Neural progenitor cell (in vitro differentiated cells): ENCODE results near the gene FANCD2. TPM values are rescaled to one million over a fixed set of nuclear protein-coding genes. Genes with fewer than 3 reads are reported as not detected.

Experiments used
- DNase-seq: peaks from one replicate; pipeline ENCODE4 v3.0.0-alpha.2; 2016; ENCODE audit warnings: low spot score
- H2AFZ ChIP-seq: fragments of 200-600 bp; sonication (generic); replicated peaks from 2 replicates; pipeline ENCODE4 v1.6.1; 2016; ENCODE audit warnings: antibody characterized with exemption
- H3F3A ChIP-seq: fragments of 200-600 bp; sonication (generic); 2 replicates; pipeline ENCODE4 v1.6.1; 2016; ENCODE audit warnings: antibody characterized with exemption, low read depth
- H3K27ac ChIP-seq: fragments of 200-600 bp; sonication (generic); 2 replicates; pipeline ENCODE4 v1.5.1; 2016; ENCODE audit warnings: mild to moderate bottlenecking
- H3K27me3 ChIP-seq: fragments of 200-600 bp; sonication (generic); 2 replicates; pipeline ENCODE4 v1.6.1; 2016; ENCODE audit warnings: mild to moderate bottlenecking, moderate library complexity
- H3K36me3 ChIP-seq: fragments of 200-600 bp; sonication (generic); 2 replicates; pipeline ENCODE4 v1.5.1; 2016
- H3K4me1 ChIP-seq: fragments of 200-600 bp; sonication (generic); 2 replicates; pipeline ENCODE4 v1.6.1; 2016; ENCODE audit warnings: mixed run types
- H3K4me2 ChIP-seq: fragments of 200-600 bp; sonication (generic); 2 replicates; pipeline ENCODE4 v1.6.1; 2016
- H3K4me3 ChIP-seq: fragments of 200-600 bp; sonication (generic); 2 replicates; pipeline ENCODE4 v1.5.1; 2016
- H3K79me2 ChIP-seq: fragments of 200-600 bp; sonication (generic); 2 replicates; pipeline ENCODE4 v1.6.1; 2016; ENCODE audit warnings: low read depth
- H3K9ac ChIP-seq: fragments of 200-600 bp; sonication (generic); 2 replicates; pipeline ENCODE4 v1.6.1; 2016
- H3K9me3 ChIP-seq: fragments of 200-600 bp; sonication (generic); 2 replicates; pipeline ENCODE4 v1.5.1; 2016; ENCODE audit warnings: low read depth
- H4K20me1 ChIP-seq: fragments of 200-600 bp; sonication (generic); 2 replicates; pipeline ENCODE4 v1.6.1; 2016; ENCODE audit warnings: low read depth
- H3K27ac Mint-ChIP-seq: 3 replicates; pipeline ENCODE4 v1.8.0; 2021; ENCODE audit warnings: mixed read lengths
- H3K27me3 Mint-ChIP-seq: 2 replicates; pipeline ENCODE4 v1.8.0; 2022; ENCODE audit warnings: low read depth, mild to moderate bottlenecking, inconsistent platforms, moderate library complexity, mixed read lengths; ENCODE audit not compliant: insufficient read depth
- H3K36me3 Mint-ChIP-seq: 3 replicates; pipeline ENCODE4 v1.8.0; 2021; ENCODE audit warnings: mixed read lengths
- H3K4me1 Mint-ChIP-seq: 3 replicates; pipeline ENCODE4 v1.8.0; 2021; ENCODE audit warnings: mixed read lengths
- H3K4me3 Mint-ChIP-seq: 3 replicates; pipeline ENCODE4 v1.8.0; 2021; ENCODE audit warnings: mild to moderate bottlenecking, moderate library complexity, mixed read lengths
- H3K9me3 Mint-ChIP-seq: 3 replicates; pipeline ENCODE4 v1.8.0; 2020; ENCODE audit warnings: mixed read lengths
- EZH2 ChIP-seq: fragments of 200-600 bp; sonication (generic); IDR thresholded peaks from 2 replicates; pipeline ENCODE4 v1.6.1; 2017; ENCODE audit warnings: antibody characterized with exemption, mild to moderate bottlenecking, moderate library complexity
- EZH2phosphoT487 ChIP-seq: fragments of 200-600 bp; sonication (generic); IDR thresholded peaks from 2 replicates; pipeline ENCODE4 v1.6.1; 2017; ENCODE audit warnings: antibody characterized with exemption
- total RNA-seq: library from RNA; depleted of rRNA; stranded (reverse); fragments of >200 nt; gene quantifications from 2 replicates; pipeline ENCODE4 v1.2.3, GENCODE V29; 2015; ENCODE audit warnings: low replicate concordance
- TF ChIP-seq, protein P1 (sequence below): fragments of 200-600 bp; sonication (generic); IDR thresholded peaks from 2 replicates; pipeline ENCODE4 v1.5.1; 2017; ENCODE audit warnings: antibody characterized with exemption, mild to moderate bottlenecking

FANCD2 gene
- total RNA-seq, 1 donor from 2014 or later: 117 TPM

DNA sequence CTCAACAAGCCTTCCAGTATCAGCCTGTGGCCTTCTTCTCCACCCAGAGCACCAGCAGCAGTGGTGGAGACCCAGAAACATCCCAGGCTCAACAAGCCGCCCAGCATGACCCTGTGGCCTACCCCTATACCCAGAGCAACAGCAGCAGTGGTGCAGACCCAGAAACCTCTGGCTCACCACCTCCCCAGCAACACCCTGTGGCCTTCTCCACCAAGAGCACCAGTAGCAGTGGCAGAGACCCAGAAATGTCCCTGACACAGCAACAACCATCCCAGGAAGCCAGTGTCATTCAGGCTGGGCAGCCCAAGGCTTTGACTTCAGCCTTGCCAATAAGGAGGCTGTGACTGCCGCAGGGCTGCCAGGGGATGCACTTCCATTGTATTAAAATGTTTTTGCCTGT, 23.3 kb upstream of the FANCD2 start:
- Mint-ChIP-seq H3K27ac (no peak overlapping the region), H3K27me3 (no peaks in the 10 kb centered on the region), H3K36me3 (peaks cover 32% of the 10 kb centered on the region), H3K4me1 (no peaks in the 10 kb centered on the region), H3K4me3 (no peak overlapping the region), H3K9me3 (no peaks in the 10 kb centered on the region)
- peaks cover 26% of the 10 kb centered on the region for H3K79me2 ChIP-seq
- no peak for TF ChIP-seq EZH2
- TF ChIP-seq EZH2phosphoT487: no peak
- TF ChIP-seq, protein P1, sequence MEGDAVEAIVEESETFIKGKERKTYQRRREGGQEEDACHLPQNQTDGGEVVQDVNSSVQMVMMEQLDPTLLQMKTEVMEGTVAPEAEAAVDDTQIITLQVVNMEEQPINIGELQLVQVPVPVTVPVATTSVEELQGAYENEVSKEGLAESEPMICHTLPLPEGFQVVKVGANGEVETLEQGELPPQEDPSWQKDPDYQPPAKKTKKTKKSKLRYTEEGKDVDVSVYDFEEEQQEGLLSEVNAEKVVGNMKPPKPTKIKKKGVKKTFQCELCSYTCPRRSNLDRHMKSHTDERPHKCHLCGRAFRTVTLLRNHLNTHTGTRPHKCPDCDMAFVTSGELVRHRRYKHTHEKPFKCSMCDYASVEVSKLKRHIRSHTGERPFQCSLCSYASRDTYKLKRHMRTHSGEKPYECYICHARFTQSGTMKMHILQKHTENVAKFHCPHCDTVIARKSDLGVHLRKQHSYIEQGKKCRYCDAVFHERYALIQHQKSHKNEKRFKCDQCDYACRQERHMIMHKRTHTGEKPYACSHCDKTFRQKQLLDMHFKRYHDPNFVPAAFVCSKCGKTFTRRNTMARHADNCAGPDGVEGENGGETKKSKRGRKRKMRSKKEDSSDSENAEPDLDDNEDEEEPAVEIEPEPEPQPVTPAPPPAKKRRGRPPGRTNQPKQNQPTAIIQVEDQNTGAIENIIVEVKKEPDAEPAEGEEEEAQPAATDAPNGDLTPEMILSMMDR: no peak
- H3K9me3 ChIP-seq: no peaks in the 10 kb centered on the region
- no peak overlapping the region for H3K27ac ChIP-seq
- H3K9ac ChIP-seq: no peak overlapping the region
- peaks cover under 1% of the 10 kb centered on the region for H3F3A ChIP-seq
- H4K20me1 ChIP-seq: peaks cover 26% of the 10 kb centered on the region
- no peaks in the 10 kb centered on the region for H3K27me3 ChIP-seq
- no peak overlapping the region for H2AFZ ChIP-seq
- H3K36me3 ChIP-seq: no peaks in the 10 kb centered on the region
- DNase-seq: no peak
- H3K4me1 ChIP-seq: no peaks in the 10 kb centered on the region
- no peak overlapping the region for H3K4me3 ChIP-seq
- H3K4me2 ChIP-seq: no peak overlapping the region

DNA sequence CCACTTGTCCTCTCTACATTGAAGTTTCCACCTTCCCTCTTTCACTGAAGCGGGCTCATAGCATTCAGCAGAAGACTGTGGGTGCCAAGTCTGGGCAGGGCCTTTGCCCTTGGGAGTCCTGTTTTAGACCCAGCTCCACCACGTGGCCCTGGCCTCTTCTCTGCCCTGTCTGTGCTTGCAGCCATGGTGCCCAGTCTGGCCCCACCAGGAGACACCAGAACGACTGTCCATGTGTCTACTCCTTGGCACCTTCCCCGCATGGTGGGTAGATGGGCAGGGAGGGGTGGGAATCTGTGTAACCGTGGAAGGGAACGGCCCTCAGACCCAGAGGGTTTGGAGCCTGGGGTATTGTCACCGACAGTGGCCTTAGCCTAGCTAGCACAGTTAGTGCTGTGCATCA, 21.7 kb upstream of the FANCD2 start:
- Histone ChIP-seq H3K9ac (no peak overlapping the region), H3K4me1 (no peaks in the 10 kb centered on the region), H3F3A (peaks cover 14% of the 10 kb centered on the region), H3K27me3 (no peaks in the 10 kb centered on the region), H2AFZ (no peak overlapping the region), H4K20me1 (peaks cover 39% of the 10 kb centered on the region), H3K79me2 (peaks cover 18% of the 10 kb centered on the region), H3K27ac (no peak overlapping the region), H3K4me3 (no peak overlapping the region), H3K9me3 (no peaks in the 10 kb centered on the region), H3K36me3 (no peaks in the 10 kb centered on the region), H3K4me2 (no peak overlapping the region)
- no peak overlapping the region for H3K27ac Mint-ChIP-seq
- peaks cover 5% of the 10 kb centered on the region for H3K4me1 Mint-ChIP-seq
- H3K9me3 Mint-ChIP-seq: no peaks in the 10 kb centered on the region
- no peak for DNase-seq
- H3K27me3 Mint-ChIP-seq: no peaks in the 10 kb centered on the region
- peaks cover 26% of the 10 kb centered on the region for H3K36me3 Mint-ChIP-seq
- no peak for TF ChIP-seq EZH2phosphoT487
- TF ChIP-seq EZH2: no peak
- TF ChIP-seq, protein P1: no peak
- no peak overlapping the region for H3K4me3 Mint-ChIP-seq

DNA sequence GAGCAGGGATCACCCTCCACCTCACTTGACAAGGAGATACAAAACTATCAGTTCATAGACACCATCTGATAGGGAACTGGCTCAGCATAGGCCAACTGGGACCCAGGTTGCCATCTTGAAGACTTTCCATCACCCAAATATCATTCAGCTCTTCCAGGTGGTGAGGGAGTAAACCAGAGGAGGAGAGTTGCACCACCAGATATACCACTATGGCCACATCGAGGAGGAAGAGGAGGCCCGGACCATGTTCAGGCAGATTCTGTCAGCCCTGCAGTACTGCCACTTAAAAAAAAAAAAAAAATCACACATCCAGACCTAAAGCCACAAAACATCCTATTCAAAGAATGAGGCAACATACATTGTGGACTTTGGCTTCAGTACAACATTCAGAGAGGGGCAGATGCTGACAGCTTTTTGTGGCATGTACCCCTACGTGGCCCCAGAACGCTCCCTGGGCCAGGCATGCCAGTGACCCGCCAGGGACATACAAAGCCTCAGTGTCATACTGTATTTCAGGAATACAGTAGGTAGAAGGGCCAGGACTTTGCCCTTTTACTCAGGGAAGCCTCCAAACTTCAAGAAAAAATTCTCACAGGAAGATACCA, 21.2 kb upstream of the FANCD2 start:
- DNase-seq: no peak
- no peak overlapping the region for H3K27ac Mint-ChIP-seq
- Histone ChIP-seq H3K4me2 (no peak overlapping the region), H3K9ac (no peak overlapping the region), H3F3A (peaks cover 19% of the 10 kb centered on the region), H2AFZ (no peak overlapping the region), H3K79me2 (peaks cover 12% of the 10 kb centered on the region), H3K36me3 (no peaks in the 10 kb centered on the region), H3K4me3 (no peak overlapping the region), H3K27me3 (peaks cover 2% of the 10 kb centered on the region), H3K4me1 (no peaks in the 10 kb centered on the region), H3K27ac (no peak overlapping the region), H3K9me3 (no peaks in the 10 kb centered on the region), H4K20me1 (peaks cover 44% of the 10 kb centered on the region)
- H3K27me3 Mint-ChIP-seq: no peaks in the 10 kb centered on the region
- H3K36me3 Mint-ChIP-seq: peaks cover 22% of the 10 kb centered on the region
- no peak overlapping the region for H3K4me3 Mint-ChIP-seq
- H3K4me1 Mint-ChIP-seq: peaks cover 9% of the 10 kb centered on the region
- H3K9me3 Mint-ChIP-seq: no peaks in the 10 kb centered on the region
- TF ChIP-seq EZH2 (no peak), EZH2phosphoT487 (no peak)
- TF ChIP-seq, protein P1: no peak
